IMR-90 (cell line): ENCODE data around the gene LPCAT4. TPM values are rescaled to one million over a fixed set of nuclear protein-coding genes. Genes with fewer than 3 reads are reported as not detected.

Source experiments
- ATAC-seq: fragments of 200-7000 bp; cut with Tn5 transposase; 2 replicates; pipeline ENCODE4 v1.9.1; 2020; ENCODE audit warnings: low read depth, mild to moderate bottlenecking, moderate library complexity
- BruUV-seq: library from RNA; stranded (reverse); fragments of 400-500 nt; replicated peaks from 2 replicates; lab custom pipeline; 2021; lab: Mats Ljungman, UMichigan
- CTCF ChIA-PET: fragments of 300-600 bp; formaldehyde crosslinking; extraction: SDS; loops from one replicate; lab custom pipeline; 2021; ENCODE audit warnings: antibody characterized with exemption; lab: Yijun Ruan, JAX
- POLR2A ChIA-PET: fragments of 300-600 bp; sonication (Branson Sonifier 250); formaldehyde crosslinking; loops from one replicate; lab custom pipeline; 2022; ENCODE audit warnings: antibody characterized with exemption; ENCODE audit not compliant: unreplicated experiment; lab: Charles Lee
- DNase-seq: peaks from one replicate; pipeline ENCODE4 v3.0.0; 2013
- H2AFZ ChIP-seq: replicated peaks from 2 replicates; pipeline ENCODE3; 2013; ENCODE audit warnings: low read length, mild to moderate bottlenecking; ENCODE audit not compliant: poor library complexity
- H2AK5ac ChIP-seq: 2 replicates; pipeline ENCODE4 v1.6.1; 2013; ENCODE audit warnings: low read depth, low read length, inconsistent platforms
- H2AK9ac ChIP-seq: replicated peaks from 2 replicates; pipeline ENCODE3; 2013; ENCODE audit warnings: mild to moderate bottlenecking, low read depth, low read length, moderate library complexity; ENCODE audit not compliant: poor library complexity
- H2BK120ac ChIP-seq: 2 replicates; pipeline ENCODE4 v1.6.1; 2013; ENCODE audit warnings: low read depth, low read length, inconsistent platforms
- H2BK15ac ChIP-seq: 3 replicates; pipeline ENCODE4 v1.6.1; 2013; ENCODE audit warnings: low read depth, low read length, inconsistent platforms
- H2BK20ac ChIP-seq: 2 replicates; pipeline ENCODE4 v1.6.1; 2013; ENCODE audit warnings: low read depth, mild to moderate bottlenecking, inconsistent platforms, low read length, moderate library complexity
- H2BK5ac ChIP-seq: 2 replicates; pipeline ENCODE4 v1.6.1; 2013; ENCODE audit warnings: mild to moderate bottlenecking, low read depth, low read length, inconsistent platforms; ENCODE audit not compliant: poor library complexity, severe bottlenecking
- H3K14ac ChIP-seq: replicated peaks from 2 replicates; pipeline ENCODE4 v1.6.1; 2013; ENCODE audit warnings: low read depth, low read length, inconsistent platforms
- H3K18ac ChIP-seq: 2 replicates; pipeline ENCODE4 v1.6.1; 2013; ENCODE audit warnings: low read depth, low read length, control low read depth
- H3K23ac ChIP-seq: 2 replicates; pipeline ENCODE4 v1.6.1; 2013; ENCODE audit warnings: low read depth, low read length, inconsistent platforms
- H3K27ac ChIP-seq: 2 replicates; pipeline ENCODE4 v1.5.1; 2013; ENCODE audit warnings: mild to moderate bottlenecking, control low read depth, low read length; ENCODE audit not compliant: insufficient read depth
- H3K27me3 ChIP-seq: 2 replicates; pipeline ENCODE4 v1.6.1; 2013; ENCODE audit warnings: low read length; ENCODE audit not compliant: control insufficient read depth, insufficient read depth
- H3K36me3 ChIP-seq: 2 replicates; pipeline ENCODE4 v1.6.1; 2013; ENCODE audit warnings: low read length, mixed read lengths; ENCODE audit not compliant: control insufficient read depth, insufficient read depth
- H3K4ac ChIP-seq: 2 replicates; pipeline ENCODE4 v1.6.1; 2013; ENCODE audit warnings: low read depth, low read length, inconsistent platforms
- H3K4me1 ChIP-seq: 2 replicates; pipeline ENCODE4 v1.6.1; 2013; ENCODE audit warnings: low read length, mixed read lengths; ENCODE audit not compliant: control insufficient read depth, insufficient read depth
- H3K4me2 ChIP-seq: 2 replicates; pipeline ENCODE4 v1.6.1; 2013; ENCODE audit warnings: low read depth, mild to moderate bottlenecking, control low read depth, low read length, moderate library complexity
- H3K4me3 ChIP-seq: 2 replicates; pipeline ENCODE4 v1.5.1; 2013; ENCODE audit warnings: low read depth, mild to moderate bottlenecking, control low read depth, low read length, moderate library complexity; ENCODE audit not compliant: insufficient read depth
- H3K56ac ChIP-seq: 2 replicates; pipeline ENCODE4 v1.6.1; 2013; ENCODE audit warnings: low read length, inconsistent platforms; ENCODE audit not compliant: insufficient read depth; ENCODE audit errors: extremely low read depth
- H3K79me1 ChIP-seq, 2 experiments: 2 replicates each; pipeline ENCODE4 v1.6.1; 2013; ENCODE audit warnings: low read length in 2 of 2, inconsistent platforms in 1 of 2, low read depth in 1 of 2
- H3K9ac ChIP-seq: 2 replicates; pipeline ENCODE4 v1.6.1; 2013; ENCODE audit warnings: low read depth, low read length, control low read depth
- H3K9me1 ChIP-seq: 2 replicates; pipeline ENCODE4 v1.6.1; 2013; ENCODE audit warnings: low read length, inconsistent platforms; ENCODE audit not compliant: insufficient read depth
- H3K9me3 ChIP-seq: 2 replicates; pipeline ENCODE4 v1.6.1; 2013; ENCODE audit warnings: low read length; ENCODE audit not compliant: control insufficient read depth, insufficient read depth
- H4K20me1 ChIP-seq: 2 replicates; pipeline ENCODE4 v1.6.1; 2013; ENCODE audit warnings: low read length, inconsistent platforms; ENCODE audit not compliant: insufficient read depth
- H4K5ac ChIP-seq: 2 replicates; pipeline ENCODE4 v1.6.1; 2013; ENCODE audit warnings: mild to moderate bottlenecking, low read depth, low read length, control low read depth
- H4K8ac ChIP-seq, 2 experiments: 2 replicates each; pipeline ENCODE4 v1.6.1; 2013; ENCODE audit warnings: low read depth in 2 of 2, low read length in 2 of 2, control low read depth in 1 of 2, inconsistent platforms in 1 of 2
- H4K91ac ChIP-seq: 2 replicates; pipeline ENCODE4 v1.6.1; 2013; ENCODE audit warnings: low read depth, low read length, inconsistent platforms; ENCODE audit not compliant: insufficient read depth
- CEBPB ChIP-seq: IDR thresholded peaks from 2 replicates; pipeline ENCODE4 v1.6.1; 2012; ENCODE audit warnings: low read depth, low read length, improper control_type of control experiment
- CHD1 ChIP-seq: IDR thresholded peaks from 2 replicates; pipeline ENCODE4 v1.6.1; 2012; ENCODE audit warnings: low read depth, low read length, improper control_type of control experiment
- FOS ChIP-seq: fragments of 150-350 bp; IDR thresholded peaks from 2 replicates; pipeline ENCODE4 v1.6.1; 2016; ENCODE audit warnings: low read depth, low read length
- MAFK ChIP-seq: IDR thresholded peaks from 2 replicates; pipeline ENCODE4 v1.6.1; 2012; ENCODE audit warnings: low read depth, low read length, improper control_type of control experiment
- MAZ ChIP-seq: IDR thresholded peaks from 2 replicates; pipeline ENCODE4 v1.6.1; 2012; ENCODE audit warnings: low read depth, mild to moderate bottlenecking, low read length, improper control_type of control experiment, moderate library complexity, borderline replicate concordance
- POLR2A ChIP-seq: IDR thresholded peaks from 2 replicates; pipeline ENCODE4 v1.6.1; 2012; ENCODE audit warnings: mild to moderate bottlenecking, low read depth, low read length
- RAD21 ChIP-seq: IDR thresholded peaks from 2 replicates; pipeline ENCODE4 v1.6.1; 2012; ENCODE audit warnings: low read length, improper control_type of control experiment
- RCOR1 ChIP-seq: IDR thresholded peaks from 2 replicates; pipeline ENCODE4 v1.6.1; 2012; ENCODE audit warnings: mild to moderate bottlenecking, low read length, improper control_type of control experiment; ENCODE audit not compliant: insufficient replicate concordance
- RFX5 ChIP-seq: IDR thresholded peaks from 2 replicates; pipeline ENCODE4 v1.8.0; 2012; ENCODE audit warnings: low read depth, mild to moderate bottlenecking, low read length, moderate library complexity
- WGBS, 2 experiments: methylation state at CpG; one replicate each; pipeline versions ENCODE4 v1.1.5 to v1.1.7; 2013; ENCODE audit warnings: missing lambda C conversion rate in 2 of 2; ENCODE audit not compliant: insufficient read length in 1 of 2; ENCODE audit errors: extremely low coverage in 2 of 2; 5-methylcytosine and 5-hydroxymethylcytosine counted together
- dilution Hi-C: fragments of 300-500 bp; cut with HindIII; formaldehyde crosslinking; loops from one replicate; pipeline ENCODE4 v1.14.3; 2018; ENCODE audit warnings: low sequenced_read_pairs; ENCODE audit not compliant: unreplicated experiment
- in situ Hi-C: fragments of 300-500 bp; cut with MboI; formaldehyde crosslinking; loops from 3 replicates; pipeline ENCODE4 v1.14.3; 2019; ENCODE audit warnings: low sequenced_read_pairs, inconsistent platforms, mixed read lengths
- intact Hi-C: fragments of 100-400 bp; cut with micrococcal nuclease; formaldehyde crosslinking; loops from 2 replicates; pipeline ENCODE4 v1.10.0; 2022
- polyA plus RNA-seq, 3 experiments: library from polyadenylated mRNA; depleted of rRNA; stranded (reverse); fragments of >200 nt; gene quantifications; 2 replicates each; pipeline ENCODE4 v1.2.3, GENCODE V29; 2012; ENCODE audit warnings: low replicate concordance in 1 of 3
- total RNA-seq: library from RNA; depleted of rRNA; stranded (reverse); fragments of >200 nt; gene quantifications from 2 replicates; pipeline ENCODE4 v1.2.3, GENCODE V29; 2012
- TF ChIP-seq, protein P1 (sequence below): fragments of 150-350 bp; IDR thresholded peaks from 2 replicates; pipeline ENCODE4 v1.6.1; 2017; ENCODE audit warnings: mild to moderate bottlenecking, antibody characterized with exemption, low read length, low read depth

Gene LPCAT4
- total and polyA plus RNA-seq, 2 of the 4 experiments (the other 2 are of a cell fraction) = 3.8 to 44.4 TPM

DNA sequence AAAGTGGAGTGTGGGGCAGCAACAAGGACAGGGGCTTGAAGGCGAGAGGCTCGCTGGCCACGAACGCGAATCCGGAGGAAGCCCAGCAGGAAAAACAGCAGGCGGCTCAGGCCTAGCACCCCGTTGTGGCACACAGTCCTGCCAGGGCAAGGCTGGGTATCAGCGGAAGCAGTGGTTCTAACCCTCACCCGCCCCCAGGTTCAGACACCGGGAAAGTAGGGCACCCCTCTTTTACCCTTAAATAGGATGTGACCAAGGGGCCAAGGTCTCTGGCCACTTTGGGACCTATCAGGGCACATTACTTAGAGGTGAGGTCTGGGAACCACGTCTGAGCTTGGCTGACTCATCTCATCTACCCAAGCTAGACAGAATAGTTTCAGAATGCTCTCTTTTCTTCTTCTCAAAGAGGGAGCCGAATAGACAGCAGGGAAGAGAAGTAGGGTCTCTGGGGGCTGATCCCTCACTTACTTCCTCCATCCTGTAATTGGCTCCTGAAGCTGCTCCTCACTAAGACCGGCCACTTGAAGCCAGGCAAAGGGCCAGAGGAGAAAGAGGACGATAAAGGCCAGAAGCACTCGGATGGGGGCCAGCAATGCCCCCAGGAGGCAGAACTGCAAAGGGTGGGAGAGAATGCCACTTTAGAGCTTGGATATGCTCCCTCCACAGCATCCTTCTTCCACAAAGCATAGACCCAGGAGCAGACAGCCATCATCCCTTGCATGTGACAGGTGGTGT lies 1.7 kb downstream of the LPCAT4 start:
- WGBS, 2 experiments = 98% methylated on average over 9 of the region's 16 CpGs; no CpG with 5 or more reads in 1 of the 2 experiments
- Histone ChIP-seq H3K36me3 (peaks cover 15% of the 10 kb centered on the region), H3K23ac (no peak overlapping the region; the same call in 1 of the 2 replicates), H3K9me1 (peaks cover 10% of the 10 kb centered on the region), H3K79me1 (peaks cover 23 to 39% of the 10 kb centered on the region in 2 experiments), H3K56ac (no peak overlapping the region), H3K27me3 (no peaks in the 10 kb centered on the region), H3K9ac (no peak overlapping the region), H2BK5ac (no peak overlapping the region), H4K20me1 (peaks cover 8% of the 10 kb centered on the region; the same call in 1 of the 2 replicates), H2AFZ (no peak overlapping the region), H3K14ac (0 out of 2 replicates have a peak overlapping the region, but pooled peaks have one; percentile 19), H4K5ac (no peak overlapping the region), H4K91ac (no peak overlapping the region; the same call in 1 of the 2 replicates), H3K4me3 (no peak overlapping the region), H3K9me3 (no peaks in the 10 kb centered on the region), H2BK15ac (no peak overlapping the region), H3K4ac (no peak overlapping the region), H2BK20ac (no peak overlapping the region), H3K4me1 (0 out of 2 replicates have a peak, but pooled peaks cover 3% of the 10 kb centered on the region), H4K8ac (0 out of 4 replicates have a peak overlapping the region, but pooled peaks of 1 of the 2 experiments have one; percentile 43), H3K18ac (no peak overlapping the region), H2AK9ac (peak overlapping the region; percentile 60), H3K27ac (no peak overlapping the region), H2BK120ac (no peak overlapping the region), H2AK5ac (0 out of 2 replicates have a peak overlapping the region, but pooled peaks have one; percentile 21), H3K4me2 (no peak overlapping the region; the same call in 1 of the 2 replicates)
- POLR2A ChIA-PET = interaction anchor here (0.6 kb wide), 1 partner anchor 38 kb away, joined by 3 read pairs; no protein-coding TSS in a partner anchor
- CTCF ChIA-PET = interaction anchor here (1.1 to 1.6 kb wide), 2 partner anchors 27 to 255 kb away, joined by 3 to 4 read pairs; partner anchors contain the start of gene SLC12A6
- ATAC-seq = no peak
- intact Hi-C loops = loop anchor here (10.0 kb wide), 1 partner anchor 300 kb away; no protein-coding TSS in a partner anchor
- TF ChIP-seq, protein P1, sequence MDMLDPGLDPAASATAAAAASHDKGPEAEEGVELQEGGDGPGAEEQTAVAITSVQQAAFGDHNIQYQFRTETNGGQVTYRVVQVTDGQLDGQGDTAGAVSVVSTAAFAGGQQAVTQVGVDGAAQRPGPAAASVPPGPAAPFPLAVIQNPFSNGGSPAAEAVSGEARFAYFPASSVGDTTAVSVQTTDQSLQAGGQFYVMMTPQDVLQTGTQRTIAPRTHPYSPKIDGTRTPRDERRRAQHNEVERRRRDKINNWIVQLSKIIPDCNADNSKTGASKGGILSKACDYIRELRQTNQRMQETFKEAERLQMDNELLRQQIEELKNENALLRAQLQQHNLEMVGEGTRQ = no peak
- no peak for TF ChIP-seq FOS
- no peak for TF ChIP-seq CEBPB
- no peak for TF ChIP-seq MAFK
- TF ChIP-seq CHD1 = no peak
- TF ChIP-seq MAZ = no peak
- TF ChIP-seq RAD21 = no peak
- no peak for TF ChIP-seq POLR2A
- no peak for TF ChIP-seq RCOR1
- no peak for TF ChIP-seq RFX5
- dilution Hi-C loops = no loop called here
- no TSS peak for BruUV-seq
- DNase-seq = no peak
- in situ Hi-C loops = loop anchor here (10.0 kb wide), 1 partner anchor 260 kb away; the partner anchor contains the start of genes EMC7 and PGBD4
